KG1 (cell line): ENCODE data around the gene DNAH10.

Experiments
- DNase-seq: peaks from one replicate; lab custom pipeline; 2025; lab: John Stamatoyannopoulos, UW

Gene DNAH10

DNA sequence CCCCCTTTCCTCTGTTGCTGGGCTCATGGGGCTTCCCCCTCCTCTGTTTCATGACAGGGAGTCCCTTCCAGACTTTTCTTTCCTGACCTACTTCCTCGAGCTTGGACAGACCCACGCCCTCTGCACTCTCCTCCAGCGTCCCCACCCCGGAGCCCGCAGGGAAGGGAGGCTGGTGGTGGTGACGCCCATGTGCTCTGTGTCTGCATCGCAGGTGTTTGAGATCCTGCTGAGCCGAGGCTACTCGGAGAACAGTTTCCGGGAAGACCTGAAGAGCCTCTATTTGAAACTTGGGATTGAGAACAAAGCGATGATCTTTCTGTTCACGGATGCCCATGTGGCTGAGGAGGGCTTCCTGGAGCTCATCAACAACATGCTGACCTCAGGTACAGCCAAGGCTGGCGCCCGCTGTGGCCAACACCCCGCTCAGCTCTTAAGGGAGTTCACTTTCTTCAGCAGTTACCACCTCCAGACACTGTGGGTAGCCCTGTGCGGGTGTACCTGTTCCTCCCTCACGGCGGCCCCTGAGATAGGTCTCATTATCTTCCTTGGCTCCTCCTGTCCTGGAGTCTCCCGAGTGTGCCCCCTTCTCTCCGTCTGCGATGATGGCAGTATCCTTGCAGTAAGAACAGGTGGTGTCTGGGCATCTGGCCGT is 125.0 kb downstream of the DNAH10 start:
- DNase-seq, result no peak

DNA sequence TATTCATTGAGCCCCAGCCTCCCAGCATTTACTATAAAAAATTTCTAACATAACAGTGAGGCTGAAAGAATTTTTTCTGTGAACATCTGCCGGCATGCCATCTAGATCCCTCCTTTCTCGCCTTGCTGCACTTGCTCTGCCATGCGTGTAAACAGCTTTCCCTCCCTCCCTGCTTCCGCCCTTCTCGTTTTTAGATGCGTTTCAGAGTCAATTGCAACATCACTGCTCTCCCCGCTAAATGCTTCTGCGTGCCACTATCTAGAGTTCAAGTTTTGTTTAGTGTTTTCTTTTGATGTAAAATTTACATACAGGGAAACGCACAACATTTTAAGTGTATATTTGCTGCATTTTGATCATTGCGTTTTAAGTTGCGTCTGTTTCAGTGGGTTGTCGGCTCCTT is 126.9 kb downstream of the DNAH10 start:
- DNase-seq, result no peak

DNA sequence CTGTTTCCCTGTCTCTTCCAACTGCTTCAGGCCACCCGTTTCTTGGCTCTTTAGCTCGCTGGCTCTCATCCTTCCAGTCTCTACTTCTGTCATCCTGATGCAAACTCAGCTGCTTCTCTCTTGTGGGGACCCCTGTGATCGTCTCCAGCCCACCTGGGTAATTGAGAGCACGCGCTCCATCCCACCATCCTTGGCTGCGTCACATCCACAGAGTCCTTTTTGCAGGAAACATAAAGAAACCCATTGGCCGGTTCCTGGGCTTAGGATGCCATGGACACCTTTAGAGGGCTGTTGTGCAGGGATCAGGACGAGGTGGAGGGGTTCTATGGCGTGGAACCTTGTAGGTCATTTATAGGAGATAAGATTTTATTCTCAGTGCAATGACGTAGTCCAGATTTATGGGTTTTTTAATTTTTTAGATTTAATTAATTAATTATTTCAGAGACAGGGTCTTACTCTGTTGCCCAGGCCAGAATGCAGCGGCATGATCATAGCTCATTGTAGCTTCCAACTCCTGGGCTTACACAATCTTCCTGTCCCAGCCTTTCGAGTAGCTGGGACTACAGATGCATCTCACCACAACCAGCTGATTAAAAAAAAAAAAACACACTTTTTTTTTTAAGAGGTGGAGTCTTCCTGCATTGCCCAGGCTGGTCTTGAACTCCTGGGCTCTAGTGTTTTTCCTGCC is 127.9 kb downstream of the DNAH10 start:
- DNase-seq, result no peak

DNA sequence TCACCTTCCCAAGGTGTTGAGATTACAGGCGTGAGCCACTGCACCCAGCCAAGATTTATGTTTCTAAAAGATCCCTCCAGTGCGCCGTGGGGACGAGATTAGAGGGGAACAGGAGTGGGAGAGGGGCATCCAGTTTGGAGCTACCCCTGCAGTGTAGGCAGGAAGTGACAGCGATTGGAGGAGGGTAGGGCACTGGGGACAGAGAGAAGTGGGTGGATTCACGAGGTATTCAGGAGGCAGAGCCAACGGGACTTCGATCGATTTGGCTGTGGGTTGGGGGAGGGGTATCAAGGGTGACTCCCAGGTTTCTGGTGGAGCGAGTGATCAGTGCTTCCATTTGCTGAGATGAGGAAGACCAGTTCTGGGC is 128.4 kb downstream of the DNAH10 start:
- no peak for DNase-seq

DNA sequence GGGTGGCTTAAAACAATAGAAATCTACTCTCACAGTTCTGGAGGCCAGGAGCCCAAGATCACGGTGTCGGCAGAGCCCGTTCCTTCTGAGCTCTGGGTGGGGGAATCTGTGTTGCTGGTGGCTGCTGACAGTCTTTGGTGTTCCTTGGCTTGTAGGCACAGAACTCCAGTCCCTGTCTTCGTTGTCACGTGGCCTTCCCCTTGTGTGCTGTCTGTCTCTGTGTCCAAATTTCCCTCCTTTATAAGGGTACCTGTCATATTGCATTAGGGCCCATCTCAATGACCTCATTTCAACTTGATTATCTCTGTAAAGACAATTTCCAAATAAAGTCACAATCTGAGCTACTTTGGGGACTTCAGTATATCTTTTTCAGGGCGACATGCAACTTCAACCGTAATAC is 128.9 kb downstream of the DNAH10 start:
- DNase-seq, result no peak

DNA sequence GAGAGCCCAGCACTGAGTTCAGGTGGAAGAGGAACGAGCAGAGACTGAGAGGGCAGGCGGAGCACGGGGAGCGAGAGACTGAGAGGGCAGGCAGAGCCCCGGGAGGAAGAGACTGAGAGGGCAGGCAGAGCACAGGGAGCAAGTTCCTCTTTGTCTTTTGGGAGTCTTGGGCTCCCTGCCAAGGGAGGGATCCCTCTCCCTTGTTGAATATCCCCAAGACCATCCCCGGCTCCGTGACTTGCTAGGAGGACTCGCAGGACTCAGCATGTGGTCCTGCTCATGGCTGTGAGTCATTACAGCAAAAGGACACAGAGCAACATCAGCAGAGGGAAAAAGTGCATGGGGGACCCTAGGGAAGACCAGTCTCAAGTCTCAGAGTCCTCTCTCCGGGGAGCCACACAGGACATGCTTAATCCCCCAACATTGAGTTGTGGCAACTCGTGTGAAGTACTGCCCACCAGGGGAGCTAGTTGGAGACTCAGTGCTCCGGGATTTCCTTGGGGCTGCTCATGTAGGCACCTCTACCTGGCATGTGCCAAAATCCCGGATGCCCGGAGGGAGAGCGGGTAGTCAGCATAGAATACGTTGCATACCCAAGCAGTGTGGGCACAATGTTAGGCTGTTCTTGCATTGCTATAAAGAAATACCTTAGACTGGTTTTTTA is 129.5 kb downstream of the DNAH10 start:
- DNase-seq, result no peak

DNA sequence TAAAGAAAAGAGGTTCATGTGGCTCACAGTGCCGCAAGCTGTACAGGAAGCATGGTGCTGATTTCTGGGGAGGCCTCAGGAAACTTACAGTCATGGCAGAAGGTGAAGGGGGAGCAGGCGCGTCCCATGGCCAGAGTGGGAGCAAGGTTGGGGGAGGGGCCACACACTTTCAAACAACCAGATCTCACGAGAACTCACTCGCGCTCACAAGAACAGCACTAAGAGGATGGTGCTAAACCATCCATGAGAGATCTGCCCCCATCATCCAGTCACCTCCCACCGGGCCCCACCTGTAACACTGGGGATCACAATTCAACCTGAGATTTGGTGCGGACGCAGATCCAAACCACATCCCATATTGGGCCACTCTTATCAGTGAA is 130.1 kb downstream of the DNAH10 start:
- DNase-seq, result no peak

DNA sequence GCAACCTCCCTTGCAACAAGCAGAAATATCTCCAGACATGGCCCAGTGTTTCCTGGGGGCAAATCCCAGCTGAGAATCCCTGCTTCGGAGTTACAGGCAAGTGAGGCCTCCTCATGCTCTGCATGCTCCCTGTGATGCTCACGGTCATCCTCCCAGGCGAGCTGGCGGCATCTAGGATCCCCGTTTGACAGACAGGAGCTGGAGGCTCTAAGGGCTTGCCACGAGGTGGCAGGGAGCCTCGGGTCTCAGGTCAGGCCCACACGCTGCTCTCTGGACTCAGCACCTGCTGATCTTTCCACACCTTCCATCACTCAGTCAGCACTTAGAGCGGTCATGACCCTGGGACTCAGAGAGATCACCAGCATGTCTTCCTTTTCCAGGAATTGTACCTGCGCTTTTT is 130.8 kb downstream of the DNAH10 start:
- no peak for DNase-seq

DNA sequence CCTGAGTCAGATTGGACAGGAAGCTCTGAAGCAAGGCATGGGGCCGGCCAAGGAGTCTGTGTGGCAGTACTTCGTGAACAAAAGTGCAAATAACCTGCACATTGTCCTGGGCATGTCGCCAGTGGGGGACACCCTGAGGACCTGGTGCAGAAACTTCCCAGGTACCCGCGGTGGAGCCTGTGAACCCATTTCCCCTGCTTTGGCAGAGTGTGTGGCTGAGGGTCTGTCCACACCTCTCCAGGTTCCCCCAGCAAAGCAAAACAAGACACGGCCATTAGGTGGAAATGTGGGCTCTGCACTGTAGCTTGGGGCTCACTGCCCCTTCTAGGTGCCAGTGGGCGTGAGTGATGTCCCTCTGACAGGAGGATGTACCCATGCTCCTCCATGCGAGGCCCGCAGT is 131.2 kb downstream of the DNAH10 start:
- no peak for DNase-seq

DNA sequence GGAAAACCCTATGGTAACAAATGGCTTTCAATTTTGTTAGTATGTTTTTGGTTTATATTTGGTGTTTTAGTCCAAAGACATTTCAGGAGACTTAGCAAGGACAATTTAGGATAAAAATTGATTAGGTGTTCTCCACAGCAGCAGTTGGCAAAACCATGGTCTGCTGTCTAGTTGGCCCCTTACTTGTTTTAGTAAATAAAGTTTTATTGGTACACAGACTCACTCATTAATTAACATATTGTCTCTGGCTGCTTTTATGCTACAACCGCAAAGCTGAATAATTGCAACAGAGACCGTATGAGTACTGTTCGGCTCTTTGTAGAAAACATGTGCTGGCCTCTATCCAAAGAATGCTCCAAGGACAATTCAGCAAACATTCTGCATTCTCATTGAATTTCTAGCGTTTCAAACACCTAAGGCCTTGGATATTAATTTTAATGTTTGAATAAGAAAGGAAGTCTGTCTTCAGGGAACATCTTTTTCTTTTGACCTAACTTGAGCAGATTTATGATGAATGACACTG is 132.8 kb downstream of the DNAH10 start:
- no peak for DNase-seq

DNA sequence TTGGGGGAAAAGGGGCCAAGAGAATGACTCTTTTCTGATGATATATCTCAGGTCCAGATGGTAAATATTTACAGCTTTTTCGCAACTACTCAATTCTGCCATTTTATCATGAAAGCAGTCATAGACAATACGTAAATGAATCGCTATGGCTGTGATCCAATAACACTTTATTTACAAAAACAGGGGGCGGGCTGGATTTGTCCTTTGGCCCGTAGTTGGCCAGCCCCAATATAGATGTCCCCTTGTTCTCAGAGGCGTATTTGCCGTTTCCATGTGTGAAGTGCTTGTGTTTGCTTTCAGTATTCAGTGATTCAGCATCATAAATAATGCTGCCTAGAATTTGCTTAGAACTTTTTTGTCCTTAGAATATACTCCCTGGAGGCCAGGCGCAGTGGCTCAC is 133.3 kb downstream of the DNAH10 start:
- DNase-seq, result no peak

DNA sequence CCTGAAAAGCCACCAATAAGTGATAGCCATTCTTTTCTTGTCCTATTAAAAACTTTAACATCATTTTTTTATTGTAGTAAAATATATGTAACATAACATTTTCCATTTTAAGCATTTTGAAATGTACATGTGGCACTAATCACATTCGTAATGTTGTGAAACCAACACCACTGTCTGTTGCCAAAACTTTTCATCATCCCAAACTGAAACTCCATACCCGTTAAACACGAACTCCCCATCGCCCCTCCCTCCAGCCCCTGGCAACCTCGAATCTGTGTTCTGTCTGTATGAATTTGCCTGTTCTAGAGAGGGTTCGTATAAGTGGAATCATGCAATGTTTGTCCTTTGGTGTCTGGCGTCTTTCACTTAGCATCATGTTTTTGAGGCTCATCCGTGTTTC is 134.7 kb downstream of the DNAH10 start:
- DNase-seq, result no peak

DNA sequence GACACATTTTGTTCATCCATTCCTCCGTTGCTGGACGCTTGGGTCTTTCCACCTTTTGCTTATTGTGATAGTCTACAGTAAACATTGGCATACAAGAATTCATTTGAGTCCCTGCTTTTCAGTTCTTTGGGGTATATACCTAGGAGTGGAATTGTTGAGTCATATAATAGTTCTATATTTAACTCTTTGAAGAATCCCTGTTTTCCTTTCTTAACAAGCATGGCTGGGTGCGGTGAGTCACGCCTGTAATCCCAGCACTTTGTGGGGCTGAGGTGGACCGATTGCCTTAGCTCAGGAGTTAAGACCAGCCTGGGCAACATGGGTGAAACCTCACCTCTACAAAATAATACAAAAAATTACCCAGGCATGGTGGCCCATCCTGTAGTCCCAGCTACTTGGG is 135.1 kb downstream of the DNAH10 start:
- no peak for DNase-seq

DNA sequence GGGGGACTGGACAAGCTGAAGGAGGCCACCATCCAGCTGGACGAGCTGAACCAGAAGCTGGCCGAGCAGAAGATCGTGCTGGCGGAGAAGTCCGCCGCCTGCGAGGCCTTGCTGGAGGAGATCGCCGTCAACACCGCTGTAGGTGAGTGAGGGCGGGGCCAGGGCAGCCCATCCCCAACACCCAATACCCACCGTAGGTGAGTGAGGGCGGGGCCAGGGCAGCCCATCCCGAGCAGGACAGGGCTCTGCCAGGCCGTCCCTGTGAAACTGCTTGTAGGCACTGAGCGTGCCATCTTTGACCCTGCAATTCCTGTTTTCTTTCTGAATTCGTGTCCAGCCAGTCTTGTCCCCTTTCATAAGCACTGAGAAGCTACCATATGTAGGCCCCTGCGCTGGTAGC is 136.6 kb downstream of the DNAH10 start:
- no peak for DNase-seq

DNA sequence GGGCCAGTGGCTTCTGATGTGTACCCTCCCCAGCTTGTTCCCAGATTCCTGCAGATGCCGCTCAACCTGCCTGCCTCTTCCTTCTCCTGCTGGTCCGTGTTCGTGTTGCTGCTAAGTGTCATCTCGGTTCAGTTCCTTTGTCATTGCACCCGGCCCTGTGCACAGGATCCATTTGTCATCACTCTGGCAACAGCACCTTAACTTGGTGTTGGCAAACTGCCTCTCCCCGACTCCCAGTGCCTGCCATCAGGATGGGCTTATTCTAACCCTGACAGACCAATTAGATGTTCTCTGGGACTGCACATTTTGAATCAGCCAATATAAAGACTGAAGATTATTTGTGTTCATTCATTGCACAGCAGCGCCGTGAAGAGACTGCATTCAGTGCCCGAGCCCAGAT is 137.3 kb downstream of the DNAH10 start:
- no peak for DNase-seq

DNA sequence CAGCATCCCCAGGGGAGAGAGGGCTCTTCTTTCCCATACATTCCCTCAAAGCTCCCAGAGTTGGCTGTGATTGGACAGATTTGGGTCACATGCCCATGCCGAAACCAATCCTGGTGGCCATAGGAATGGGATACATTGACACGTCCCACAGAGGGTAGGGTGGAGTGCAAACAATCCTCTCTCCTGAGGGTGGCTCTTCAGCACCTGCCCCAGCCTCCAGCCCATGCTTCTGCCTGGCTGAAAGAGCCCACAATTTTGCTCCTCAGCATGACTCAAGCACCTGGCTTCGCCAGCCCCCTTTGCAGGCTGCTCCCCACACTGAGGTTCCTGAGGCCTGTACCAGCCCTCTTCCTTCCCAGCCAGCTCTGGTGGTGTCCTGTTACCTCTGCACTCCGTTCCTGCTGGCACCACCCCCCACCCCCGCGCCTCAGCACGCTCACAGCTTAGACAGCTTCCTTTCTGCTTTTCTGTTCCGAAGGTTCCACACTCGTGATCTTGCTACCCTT is 138.8 kb downstream of the DNAH10 start:
- no peak for DNase-seq

DNA sequence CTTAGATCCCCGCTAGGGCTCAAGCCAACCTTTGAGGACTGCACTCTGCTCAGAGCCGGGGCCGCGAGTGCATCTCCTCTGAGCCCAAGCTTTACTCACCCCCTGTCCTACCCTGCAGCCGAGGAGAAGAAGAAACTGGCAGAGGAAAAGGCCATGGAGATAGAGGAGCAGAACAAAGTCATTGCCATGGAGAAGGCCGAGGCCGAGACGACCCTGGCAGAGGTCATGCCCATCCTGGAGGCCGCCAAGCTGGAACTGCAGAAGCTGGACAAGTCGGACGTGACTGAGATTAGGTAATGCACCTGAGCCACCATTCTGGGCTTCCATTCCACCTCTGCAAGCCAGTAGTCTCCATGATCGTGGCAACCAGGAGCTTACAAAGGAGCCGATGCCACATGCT is 140.7 kb downstream of the DNAH10 start:
- no peak for DNase-seq

DNA sequence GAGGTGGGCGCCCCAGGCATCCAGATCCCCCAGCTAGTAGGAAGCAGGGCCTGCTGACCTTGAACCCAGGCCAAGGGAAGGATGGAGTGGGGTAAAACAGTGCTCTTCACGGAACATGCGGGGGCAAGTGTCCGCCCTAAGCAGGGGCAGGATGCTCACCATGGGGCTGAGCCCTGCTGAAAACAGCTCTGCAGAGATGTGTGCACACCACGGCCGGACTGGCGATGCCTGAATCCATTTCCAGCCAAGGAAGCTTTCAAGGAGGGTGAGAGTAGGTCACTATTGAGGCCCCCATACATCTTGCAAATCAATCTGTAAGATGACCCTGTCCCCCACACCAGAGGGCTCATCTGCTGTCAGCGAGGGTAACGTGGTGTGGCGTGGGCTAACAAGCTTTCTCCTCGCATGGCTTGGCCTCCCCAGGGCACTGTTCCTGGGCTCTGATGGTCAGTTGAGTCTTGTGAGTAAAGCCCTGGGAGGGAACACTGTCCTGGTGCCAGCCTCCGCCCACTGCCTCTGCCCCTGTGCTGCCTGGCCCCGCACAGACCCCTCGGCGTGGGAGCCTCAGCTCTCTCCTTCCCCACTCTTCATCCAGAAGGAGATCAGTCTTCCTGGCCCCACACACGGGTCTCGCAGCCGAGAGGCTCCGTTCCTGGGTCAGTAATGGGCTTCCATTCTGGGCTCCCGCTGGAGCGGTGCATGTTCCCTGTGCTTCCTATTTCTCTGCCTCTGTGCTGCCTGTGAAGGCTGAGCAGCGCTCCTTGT is 141.4 kb downstream of the DNAH10 start:
- no peak for DNase-seq

DNA sequence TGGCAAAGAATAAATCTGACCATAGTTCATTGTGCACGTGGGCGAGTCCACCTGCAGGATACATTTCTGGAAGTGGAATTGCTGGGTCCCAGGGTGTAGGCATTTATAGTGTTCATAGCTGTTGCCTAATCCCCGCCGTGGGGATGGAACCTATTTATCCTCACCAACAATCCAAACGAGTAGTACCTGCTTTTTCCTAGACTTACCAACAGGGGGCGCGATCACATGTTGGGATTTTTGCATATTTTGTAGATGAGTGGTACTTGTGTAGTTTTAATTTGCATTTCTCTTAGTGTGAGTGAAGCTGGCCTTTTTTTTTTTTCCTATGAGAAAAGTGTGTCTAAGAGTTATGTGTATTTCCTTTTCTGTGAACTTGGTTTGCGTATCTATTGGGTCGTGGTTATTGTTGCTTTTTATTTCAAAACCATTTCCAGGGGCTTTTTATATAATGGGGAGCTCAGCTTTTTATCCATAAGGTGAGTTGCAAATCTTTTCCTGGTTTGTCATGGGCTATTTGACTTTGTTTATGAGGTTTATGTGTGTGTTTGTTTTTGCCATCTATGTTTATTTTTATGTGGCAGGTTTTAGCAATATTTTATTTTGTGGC is 143.3 kb downstream of the DNAH10 start:
- peak; percentile 22 for DNase-seq

DNA sequence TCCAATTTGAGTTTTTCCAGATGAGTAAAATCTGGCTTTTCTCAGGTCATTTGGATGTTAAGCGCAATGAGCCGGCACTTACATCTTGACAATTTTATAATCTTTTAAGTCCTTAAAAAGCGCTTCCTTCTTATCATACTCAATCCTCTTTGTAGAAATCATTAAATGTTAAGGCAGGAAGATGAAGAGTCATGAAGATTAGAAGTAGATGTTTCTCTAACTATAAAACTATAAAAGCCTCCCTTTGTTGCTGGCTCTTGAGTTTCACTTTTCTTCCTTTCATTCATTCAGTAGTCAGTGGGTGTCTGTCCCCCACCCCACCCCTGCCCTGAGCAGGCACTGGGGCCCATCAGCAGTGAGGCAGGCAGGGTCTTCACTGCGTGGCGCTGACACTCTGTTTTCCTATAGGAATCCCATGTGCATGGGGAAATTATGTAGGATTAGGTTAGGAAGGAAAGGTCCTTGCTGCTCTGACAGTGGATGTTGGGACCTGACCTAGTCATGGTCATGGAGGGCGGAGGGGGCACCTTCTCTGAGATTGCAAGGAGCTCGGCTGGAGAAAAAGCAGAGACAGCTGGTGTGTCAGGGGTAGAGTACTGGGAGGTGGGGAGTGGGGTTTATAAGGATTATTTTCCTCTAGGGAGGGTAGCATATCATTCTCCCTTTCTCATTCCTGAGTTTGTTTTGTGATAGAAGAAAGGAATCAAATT is 144.8 kb downstream of the DNAH10 start:
- no peak for DNase-seq

DNA sequence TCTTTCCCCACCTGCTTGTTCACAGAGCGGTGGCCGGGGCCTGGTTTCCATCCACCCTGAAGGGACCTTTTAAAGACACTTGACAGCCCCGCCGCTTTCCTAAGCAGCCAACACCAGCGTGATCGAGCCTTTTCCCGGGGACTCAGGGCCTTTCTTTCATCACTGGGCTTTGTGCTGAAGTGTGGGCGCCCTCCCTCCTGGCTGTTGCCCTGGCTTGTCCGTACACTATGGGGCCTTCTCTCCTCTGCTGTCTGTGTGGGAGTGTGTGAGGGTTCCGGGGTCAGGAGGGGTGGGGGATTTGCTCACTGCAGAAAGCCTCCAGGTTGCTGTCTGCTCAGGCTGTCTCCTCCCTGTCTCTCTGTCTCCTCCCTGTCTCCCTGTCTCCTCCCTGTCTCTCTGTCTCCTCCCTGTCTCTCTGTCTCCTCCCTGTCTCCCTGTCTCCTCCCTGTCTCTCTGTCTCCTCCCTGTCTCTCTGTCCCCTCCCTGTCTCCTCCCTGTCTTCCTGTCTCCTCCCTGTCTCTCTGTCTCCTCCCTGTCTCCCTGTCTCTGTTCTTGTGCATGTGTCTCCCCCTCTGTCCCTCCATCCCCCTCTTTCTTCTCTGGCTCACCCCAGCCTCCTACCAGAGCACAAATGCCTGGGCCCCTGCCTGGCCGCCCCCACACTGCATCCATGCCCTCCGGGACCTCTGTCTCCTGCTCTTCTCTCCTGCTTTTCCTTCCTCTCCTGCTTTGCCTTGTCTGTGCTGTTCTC is 145.8 kb downstream of the DNAH10 start:
- no peak for DNase-seq
